ENCODE measurements around the gene BAG2.
A peak's percentile ranks its signal among the peaks of the same experiment; 100 is the strongest.

The BAG2 gene

GRCh38 chr6:57216235-57217101 is 44.3 kb downstream of the BAG2 start:
- H3K27ac ChIP-seq, result peak overlapping the region in 1 of 21 experiments; percentile 47
- H3K4me3 ChIP-seq, result no peak overlapping the region

GRCh38 chr6:57217270-57217669 is 45.1 kb downstream of the BAG2 start:
- Histone ChIP-seq H3K4me3 (no peak overlapping the region), H3K27ac (peak overlapping the region in 1 of 21 experiments; percentile 20)

GRCh38 chr6:57220083-57220703 is 48.1 kb downstream of the BAG2 start:
- H3K4me3 ChIP-seq, result no peak overlapping the region
- H3K27ac ChIP-seq, result no peak overlapping the region

GRCh38 chr6:57221191-57221935 is 49.2 kb downstream of the BAG2 start:
- H3K4me3 ChIP-seq, result peak overlapping the region; percentile 79 to 99 (median 97)
- peak overlapping the region in 20 of 21 experiments; percentile 60 to 93 (median 81) for H3K27ac ChIP-seq

- Histone ChIP-seq H3K27ac (peak within 1 kb of the TSS in 20 of 21 experiments; percentile 60 to 93 (median 81)), H3K4me3 (peak within 1 kb of the TSS; percentile 79 to 99 (median 97))
Observed at GRCh38 chr6:57221936-57222742, 50.0 kb downstream of the BAG2 start, which contains the start of gene RAB23. RAB23 (minus strand) TSS chr6:57222307; CDS start chr6:57210380, 11,927 bp downstream.

- Histone ChIP-seq H3K27ac (peak overlapping the region in 14 of 21 experiments; percentile 64 to 93 (median 82)), H3K4me3 (peak overlapping the region; percentile 79 to 99 (median 97))
Observed at GRCh38 chr6:57222743-57223077, 50.6 kb downstream of the BAG2 start.

- Histone ChIP-seq H3K4me3 (no peak overlapping the region), H3K27ac (no peak overlapping the region)
Observed at GRCh38 chr6:57224769-57225515, 52.8 kb downstream of the BAG2 start.

- Histone ChIP-seq H3K27ac (no peak overlapping the region), H3K4me3 (no peak overlapping the region)
Observed at GRCh38 chr6:57226221-57226620, 54.1 kb downstream of the BAG2 start.
